Measurements from ENCODE around the gene TIMP1. TPM values are rescaled to one million over a fixed set of nuclear protein-coding genes. Genes with fewer than 3 reads are reported as not detected.

TIMP1 gene
- total RNA-seq, result 51.4 TPM

DNA sequence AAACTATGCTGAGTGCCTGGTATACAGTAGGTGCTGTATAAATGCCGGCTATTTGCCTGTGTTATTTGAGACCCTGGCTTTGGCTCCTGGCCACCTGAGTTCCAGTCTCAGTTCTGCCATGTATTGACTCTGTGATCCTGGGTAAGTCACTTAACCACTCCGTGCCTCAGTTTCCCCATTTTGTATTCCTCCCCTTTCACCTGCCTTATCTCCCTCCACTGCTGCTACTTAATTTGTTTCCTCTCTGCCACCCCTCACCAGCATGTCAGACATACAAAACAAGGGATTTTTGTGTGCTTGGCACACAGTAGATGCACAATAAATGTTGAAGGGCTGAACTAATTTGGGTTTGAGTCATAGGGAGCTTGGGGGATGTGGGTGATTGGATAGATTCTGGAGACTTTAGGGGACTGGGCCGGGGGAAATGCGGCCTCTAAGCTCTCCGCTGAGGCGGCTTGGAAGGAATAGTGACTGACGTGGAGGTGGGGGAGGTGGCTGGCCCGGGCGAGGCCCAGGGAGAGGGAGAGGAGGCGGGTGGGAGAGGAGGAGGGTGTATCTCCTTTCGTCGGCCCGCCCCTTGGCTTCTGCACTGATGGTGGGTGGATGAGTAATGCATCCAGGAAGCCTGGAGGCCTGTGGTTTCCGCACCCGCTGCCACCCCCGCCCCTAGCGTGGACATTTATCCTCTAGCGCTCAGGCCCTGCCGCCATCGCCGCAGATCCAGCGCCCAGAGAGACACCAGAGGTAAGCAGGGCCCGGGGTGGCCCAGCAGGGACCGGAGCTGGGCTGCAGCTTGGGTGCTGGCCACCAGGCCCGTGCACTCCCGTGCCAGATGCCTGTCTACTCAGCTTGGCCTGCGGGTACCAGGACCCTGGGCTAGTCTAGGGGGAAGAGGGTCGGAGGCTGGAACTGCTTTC lies at the start of gene TIMP1:
Gene TIMP1 (plus strand): TSS at position 706 of the 917 bp plus-strand sequence. CDS start 980 bp downstream, outside the sequence.
- DNase-seq, result peak; percentile 85

DNA sequence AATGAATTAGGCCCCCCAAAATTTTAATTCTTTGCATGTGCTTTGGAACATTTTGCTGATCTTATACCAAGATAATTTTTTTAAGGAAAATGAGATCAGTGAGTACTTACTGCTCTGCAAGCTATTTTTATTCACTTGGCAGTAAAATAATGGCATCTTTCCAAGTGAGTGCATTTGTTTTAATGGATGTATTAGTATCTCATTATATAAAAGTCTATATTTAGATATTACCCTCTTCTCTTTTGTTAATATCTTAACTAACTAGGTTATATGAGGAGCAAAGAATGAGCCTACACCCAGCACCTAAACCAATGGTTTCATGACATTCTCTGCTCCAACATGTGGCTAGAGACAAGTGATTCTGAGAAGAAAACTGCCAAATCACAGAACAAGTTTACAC lies 42.4 kb upstream of the TIMP1 start:
- peak; percentile 18 for DNase-seq

DNA sequence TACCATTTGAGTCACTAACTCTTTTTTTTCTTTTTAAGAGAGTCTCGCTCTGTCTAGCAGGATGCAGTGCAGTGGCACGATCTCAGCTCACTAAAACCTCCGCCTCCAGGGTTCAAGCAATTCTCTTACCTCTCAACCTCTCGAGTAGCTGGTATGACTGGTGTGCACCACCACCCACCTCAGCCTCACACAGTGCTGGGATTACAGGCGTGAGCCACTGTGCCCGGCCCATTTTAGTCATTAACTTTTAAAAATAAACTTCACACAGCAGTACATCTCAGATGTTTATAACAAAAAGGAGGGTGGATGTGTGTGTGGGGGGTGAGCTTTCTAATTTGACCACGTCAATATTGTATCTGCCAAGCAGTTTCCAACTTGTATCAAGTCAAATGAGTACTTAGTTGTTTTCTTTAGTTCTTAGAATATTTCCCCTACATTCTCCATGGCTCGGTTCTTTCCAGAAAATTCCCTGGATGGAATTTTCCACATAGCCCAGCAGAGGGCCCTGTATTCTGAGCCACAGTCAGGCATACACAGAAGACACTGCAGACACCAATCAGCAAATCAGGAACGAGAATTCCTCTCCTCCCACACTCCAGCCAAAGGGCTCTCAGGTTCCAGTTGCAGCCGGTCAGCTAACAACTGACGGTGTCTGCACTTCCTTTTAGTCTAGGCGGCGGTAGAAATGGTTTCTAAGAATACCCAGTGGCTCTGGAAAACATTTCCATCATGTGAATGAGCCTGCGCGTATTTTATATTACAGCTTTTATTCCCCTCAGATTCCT lies 41.3 kb upstream of the TIMP1 start:
- peak; percentile 85 for DNase-seq

DNA sequence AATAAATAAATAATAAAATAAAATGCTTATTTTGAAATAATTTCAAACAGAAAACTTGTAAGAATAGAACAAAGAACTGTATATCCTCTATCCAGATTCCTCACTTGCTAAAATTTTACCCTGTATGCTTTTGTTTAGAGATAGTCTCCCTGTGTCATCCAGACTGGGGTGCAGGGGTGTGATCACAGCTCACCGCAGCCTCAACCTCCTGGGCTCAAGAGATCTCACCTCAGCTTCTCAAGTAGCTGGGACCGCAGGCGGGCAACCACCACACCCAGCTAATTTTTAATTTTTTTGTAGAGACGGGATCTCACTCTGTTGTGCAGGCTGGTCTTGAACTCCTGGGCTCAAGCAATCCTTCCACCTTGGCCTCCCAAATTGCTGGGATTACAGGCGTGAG lies 38.7 kb upstream of the TIMP1 start:
- DNase-seq, result no peak

DNA sequence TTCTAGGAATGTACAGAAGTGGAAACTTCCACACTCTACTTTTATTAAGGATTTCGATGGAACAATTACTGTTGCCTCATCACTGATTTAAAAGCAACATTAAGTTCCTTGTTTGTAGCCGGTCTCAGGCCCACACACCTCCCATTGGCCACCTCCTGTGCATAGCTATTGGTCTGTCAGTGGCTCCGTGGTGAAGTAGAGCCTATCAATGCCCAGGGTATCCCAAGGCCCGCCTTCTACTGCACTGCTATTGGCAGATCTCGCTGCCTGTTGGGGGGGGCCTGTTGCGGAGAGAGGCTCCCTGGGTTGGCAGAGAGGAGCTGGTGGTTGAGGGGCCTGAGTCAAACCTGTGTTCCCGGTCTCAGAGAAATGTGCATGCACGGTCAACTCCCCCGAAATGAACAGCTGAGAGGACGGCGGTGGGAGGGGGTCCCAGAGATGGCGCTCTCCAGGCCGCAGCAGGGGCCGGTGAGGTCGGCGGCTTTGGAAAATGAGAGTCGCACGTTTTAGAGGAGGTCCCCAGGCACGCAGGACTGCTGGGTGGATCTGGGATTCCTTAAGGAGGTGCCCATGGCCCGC lies 26.1 kb upstream of the TIMP1 start:
- peak; percentile 86 for DNase-seq

DNA sequence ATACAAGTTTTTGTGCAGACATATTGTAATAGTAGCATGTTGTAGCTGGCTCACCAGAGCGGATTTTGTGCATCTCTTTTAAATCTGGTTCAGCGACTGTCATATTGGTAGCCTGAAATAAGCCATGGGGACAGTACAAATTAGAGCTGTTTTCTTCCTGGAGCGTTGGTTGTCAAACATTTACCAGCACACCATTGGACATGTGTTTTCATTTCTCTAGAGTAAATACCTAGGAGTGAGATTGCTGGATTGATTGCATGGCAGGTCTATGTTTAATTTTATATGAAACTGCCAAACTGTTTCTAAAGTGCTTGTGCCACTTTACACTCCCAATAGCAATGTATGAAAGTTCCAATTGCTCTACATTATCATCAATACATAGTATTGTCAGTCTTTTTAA lies 23.8 kb upstream of the TIMP1 start:
- DNase-seq, result no peak

DNA sequence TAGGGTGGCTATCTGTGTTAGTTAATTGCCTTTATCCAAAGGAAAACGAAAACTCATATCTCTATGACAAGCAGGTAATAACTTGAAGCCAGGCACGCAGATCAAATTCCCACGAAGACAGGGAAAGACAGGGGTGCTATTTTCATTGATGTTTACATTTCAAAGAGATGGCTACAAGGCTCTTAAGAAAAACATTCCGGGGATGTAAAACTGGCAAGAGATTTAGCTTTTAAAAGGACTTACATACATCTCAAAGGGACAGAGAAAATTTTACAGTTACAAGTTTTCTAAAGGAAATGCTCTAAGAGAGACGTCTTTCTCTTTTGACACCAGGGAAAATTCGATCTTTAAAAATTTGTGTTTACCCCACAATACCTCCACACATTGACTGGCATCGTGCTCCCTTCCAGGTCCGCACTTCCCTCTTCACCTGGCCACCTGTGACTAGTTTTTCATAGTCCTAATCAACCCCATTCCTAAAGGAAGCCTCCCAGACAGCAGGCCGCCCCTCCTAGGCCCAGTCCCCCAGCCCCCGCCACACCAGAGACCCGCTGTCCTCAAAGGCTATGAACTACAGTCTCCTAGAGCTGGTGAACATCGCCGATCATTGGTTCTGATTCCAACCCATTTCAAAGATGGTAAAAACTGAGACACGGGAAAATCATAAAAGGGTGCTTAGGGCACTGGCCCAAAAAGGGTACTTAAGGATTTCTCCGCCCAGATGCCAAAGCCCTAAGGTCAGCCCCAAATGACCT lies 21.9 kb upstream of the TIMP1 start:
- peak; percentile 19 for DNase-seq

DNA sequence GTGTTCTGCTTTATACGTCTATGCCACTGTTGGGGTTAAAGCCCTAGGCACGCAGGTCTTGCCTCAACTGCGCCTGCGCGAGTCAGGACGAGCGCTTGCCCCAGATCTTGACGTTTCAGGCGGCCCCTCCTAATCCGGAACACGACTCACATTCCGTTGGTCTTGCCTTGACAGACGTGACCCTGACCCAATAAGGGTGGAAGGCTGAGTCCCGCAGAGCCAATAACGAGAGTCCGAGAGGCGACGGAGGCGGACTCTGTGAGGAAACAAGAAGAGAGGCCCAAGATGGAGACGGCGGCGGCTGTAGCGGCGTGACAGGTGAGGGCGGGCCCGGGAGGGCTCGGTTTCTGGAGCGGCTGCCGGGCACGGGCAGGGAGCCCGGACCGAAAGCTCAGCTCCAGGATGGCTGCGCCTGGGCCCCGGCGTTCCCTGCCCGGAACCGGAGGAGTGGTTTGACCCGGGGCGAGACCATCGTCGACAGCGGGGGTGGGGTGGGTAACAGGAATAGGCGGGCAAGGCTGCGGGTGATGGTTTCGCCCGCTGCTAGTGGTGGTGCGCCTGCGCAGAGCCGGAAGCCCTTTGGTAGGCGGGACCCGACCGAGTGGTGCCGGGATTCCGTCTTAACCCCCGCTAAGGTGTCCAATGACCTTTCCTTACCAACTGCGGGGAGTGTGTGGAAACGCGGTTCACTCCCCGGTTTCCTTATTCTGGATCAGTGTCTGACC lies 21.1 kb upstream of the TIMP1 start, which contains the start of gene ARAF:
Gene ARAF (plus strand): TSS at position 272 of the 725 bp plus-strand sequence. CDS start 1,763 bp downstream, outside the sequence.
- DNase-seq, result peak; percentile 94

DNA sequence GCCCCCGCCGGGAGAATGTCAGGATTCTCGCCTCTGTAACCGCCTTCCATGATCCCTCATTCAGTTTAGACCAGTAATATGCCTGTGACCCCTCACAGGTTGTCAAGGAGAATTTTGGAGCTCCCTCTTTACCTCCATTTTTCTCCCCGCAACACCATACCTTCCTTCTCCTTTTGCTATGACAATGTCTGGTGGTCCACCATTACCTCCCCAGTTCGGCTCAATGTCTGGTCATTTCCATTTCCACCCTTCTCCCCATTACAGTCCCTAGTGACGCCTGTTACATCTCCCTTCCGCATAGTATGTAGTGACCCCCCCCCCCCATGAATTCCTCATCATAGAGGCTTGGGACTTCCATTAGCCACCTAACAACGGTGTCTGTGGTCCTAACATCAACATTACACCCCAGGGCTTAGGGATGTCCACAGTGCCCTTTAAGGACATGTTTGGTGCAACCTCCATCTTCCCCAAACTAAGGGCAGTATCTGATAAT lies 20.5 kb upstream of the TIMP1 start:
- DNase-seq, result no peak

DNA sequence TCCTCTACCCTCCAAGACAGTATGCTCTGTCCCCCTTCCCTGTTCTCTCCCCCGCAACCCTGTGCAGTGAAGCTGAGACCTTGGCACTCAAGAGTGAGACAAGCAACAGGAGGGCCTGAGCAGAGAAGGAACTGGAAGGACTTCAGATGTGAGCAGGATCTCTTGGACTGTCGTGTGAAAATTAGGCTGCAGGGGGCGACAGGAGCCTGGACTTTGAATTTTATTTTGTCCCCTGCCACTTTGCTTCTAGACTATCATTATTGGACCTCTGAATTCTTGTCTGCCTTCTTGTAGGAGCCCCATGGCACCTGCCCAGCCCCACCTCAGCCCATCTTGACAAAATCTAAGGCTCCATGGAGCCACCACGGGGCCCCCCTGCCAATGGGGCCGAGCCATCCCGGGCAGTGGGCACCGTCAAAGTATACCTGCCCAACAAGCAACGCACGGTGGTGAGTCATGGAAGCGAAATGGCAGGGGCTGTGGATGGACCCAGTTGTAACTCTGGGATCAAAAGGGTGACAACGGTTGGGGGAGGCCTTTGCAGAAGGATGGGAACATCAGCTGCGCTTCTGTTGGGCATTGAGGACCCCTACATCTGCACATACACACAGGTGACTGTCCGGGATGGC lies 19.5 kb upstream of the TIMP1 start:
- no peak for DNase-seq

DNA sequence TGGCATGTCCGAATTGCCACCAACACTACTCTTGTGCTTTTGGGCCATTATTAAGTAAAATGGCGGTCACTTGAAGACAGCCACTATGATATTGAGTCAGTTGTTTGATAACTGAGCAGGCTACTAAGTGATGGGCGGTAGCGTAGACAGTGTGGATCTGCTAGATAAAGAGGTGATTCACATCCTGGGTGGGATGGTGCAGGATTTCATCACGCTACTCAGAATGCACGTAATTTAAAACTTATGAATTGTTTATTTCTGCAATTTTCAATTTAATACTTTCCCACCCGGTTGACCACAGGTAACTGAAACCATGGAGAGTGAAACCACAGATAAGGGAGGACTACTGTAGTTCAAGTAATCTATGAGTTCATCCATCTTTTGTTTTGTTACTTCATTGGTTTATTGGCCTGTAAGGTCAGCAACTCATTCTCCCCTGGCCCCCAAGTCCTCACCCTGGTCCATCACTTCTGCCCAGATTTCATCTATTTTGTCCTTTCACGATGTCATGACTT lies 18.4 kb upstream of the TIMP1 start:
- DNase-seq, result no peak

DNA sequence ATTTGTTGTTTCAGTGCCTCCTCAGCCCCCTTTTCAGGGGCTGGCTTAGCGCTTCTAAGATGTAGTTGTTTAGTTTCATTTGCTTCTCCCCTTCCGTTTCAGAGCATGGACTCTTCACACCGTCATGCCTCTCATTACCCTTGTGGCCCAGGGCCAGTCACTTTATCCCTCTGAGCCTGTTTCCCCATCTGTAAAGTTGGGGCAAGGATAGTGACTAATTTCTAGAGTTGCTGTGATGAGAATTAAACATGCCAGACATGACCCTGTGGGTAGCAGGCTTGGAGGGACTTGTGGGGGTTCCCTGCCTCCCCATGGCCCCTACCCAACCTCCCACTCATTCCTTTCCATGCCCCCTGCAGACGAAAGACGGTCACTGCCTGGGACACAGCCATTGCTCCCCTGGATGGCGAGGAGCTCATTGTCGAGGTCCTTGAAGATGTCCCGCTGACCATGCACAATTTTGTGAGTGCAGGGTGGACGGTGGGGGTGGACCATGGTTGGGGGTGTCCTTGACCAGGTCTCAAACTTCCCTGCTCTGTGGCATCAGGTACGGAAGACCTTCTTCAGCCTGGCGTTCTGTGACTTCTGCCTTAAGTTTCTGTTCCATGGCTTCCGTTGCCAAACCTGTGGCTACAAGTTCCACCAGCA lies 17.7 kb upstream of the TIMP1 start:
- DNase-seq, result no peak

DNA sequence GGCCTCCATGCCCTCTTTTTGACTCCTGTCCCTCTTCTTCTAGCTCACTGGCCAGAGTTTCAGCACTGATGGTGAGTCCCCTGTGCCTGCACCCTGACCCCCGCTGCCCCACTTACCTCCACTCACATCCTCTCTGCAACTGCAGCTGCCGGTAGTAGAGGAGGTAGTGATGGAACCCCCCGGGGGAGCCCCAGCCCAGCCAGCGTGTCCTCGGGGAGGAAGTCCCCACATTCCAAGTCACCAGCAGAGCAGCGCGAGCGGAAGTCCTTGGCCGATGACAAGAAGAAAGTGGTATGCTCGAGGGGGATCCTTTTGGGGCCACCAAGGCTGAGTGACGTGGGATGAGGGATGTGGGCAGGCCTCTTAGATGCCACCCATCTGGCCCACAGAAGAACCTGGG lies 15.4 kb upstream of the TIMP1 start:
- DNase-seq, result no peak

DNA sequence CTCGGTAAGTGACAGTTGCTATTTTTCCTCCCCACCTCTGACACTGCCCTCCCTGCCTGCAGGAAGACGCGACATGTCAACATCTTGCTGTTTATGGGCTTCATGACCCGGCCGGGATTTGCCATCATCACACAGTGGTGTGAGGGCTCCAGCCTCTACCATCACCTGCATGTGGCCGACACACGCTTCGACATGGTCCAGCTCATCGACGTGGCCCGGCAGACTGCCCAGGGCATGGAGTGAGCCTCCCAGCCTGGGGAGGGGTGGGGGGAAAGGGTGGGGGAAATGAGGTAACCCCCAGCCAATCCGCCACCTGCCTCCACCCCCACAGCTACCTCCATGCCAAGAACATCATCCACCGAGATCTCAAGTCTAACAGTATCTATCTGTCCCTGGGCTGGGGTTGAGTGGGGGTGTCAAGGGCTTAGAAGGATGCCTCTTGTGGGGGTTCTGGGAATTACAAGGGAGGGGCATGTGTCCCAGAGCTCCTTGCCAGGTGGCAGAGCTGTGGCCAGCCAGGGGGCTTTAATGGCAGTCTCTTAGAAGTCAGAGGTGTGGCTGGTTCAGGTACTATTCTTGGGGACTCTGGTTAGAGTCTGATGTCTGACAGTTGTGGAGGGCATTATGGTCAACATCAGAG lies 13.5 kb upstream of the TIMP1 start:
- no peak for DNase-seq

DNA sequence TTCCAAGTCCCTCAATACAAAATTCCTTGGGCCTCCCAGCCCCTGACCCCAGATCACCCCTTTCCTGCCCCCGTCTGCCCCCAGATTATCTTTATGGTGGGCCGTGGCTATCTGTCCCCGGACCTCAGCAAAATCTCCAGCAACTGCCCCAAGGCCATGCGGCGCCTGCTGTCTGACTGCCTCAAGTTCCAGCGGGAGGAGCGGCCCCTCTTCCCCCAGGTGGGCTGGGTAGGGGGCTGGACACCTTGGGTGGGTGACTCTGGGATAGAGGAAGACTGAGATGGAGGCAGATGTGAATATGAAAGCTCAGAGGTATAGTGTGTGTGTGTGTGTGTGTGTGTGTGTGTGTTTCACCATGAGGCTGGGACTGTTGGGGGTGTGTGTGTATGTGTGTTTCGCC lies 11.4 kb upstream of the TIMP1 start:
- no peak for DNase-seq

DNA sequence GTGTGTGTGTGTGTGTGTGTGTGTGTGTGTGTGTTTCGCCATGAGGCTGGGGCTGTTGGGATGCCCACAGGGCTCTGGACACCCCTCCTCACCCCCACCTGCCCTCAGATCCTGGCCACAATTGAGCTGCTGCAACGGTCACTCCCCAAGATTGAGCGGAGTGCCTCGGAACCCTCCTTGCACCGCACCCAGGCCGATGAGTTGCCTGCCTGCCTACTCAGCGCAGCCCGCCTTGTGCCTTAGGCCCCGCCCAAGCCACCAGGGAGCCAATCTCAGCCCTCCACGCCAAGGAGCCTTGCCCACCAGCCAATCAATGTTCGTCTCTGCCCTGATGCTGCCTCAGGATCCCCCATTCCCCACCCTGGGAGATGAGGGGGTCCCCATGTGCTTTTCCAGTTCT lies 11.0 kb upstream of the TIMP1 start:
- no peak for DNase-seq

DNA sequence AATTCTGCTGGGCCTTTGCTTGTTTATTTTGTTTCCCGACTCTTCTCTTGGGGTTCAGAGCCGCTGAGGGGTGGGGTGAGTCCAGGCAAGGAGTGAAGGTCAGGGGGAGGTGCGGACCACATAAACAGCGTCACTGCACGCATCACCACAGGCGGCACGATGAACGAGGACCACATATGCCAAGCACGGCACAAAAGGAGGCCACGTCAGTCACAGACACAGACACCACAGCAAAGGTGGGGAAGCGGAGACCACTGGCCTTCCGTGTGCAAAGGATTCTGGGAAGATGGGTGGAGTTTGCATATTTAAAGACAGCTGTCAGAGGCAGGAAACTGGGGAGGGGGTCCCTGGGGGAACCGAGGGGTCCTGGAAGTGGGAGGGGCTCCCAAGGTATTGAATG lies 10.3 kb upstream of the TIMP1 start:
- DNase-seq, result no peak

DNA sequence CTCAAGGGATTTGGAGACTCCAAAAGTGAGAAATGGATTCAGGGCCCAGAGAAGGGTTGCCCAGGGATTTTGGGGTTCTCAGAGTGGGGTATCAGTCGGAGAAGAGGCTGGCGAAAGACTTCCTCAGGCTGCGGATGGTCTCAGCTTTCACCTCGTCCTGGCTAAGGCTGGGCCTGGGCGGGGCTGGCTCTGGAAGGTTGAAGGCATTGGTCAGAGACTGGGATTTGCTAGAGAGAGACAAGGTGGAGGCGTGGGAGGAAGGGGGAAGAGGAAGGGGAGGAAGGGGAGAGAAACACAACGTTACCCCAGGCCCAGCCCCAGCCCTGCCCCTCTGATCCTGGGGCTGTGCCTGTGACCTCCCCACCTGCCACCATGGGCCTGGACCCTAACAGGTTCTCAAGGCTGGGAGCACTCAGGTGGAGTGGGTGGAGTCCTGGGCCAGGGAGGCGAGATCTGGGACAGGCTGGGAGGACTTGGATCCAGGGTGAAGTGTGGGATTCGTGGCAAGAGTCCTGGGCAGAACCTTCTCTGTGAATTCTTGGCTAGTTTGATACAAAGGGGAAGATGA lies 9.4 kb upstream of the TIMP1 start:
- DNase-seq, result no peak
